ENCODE results near the gene CCR5. TPM values are rescaled to one million over a fixed set of nuclear protein-coding genes. Genes with fewer than 3 reads are reported as not detected.

Gene CCR5
- total and polyA plus RNA-seq, 4 donors: 0.06 to 0.75 (median 0.37) TPM

DNA sequence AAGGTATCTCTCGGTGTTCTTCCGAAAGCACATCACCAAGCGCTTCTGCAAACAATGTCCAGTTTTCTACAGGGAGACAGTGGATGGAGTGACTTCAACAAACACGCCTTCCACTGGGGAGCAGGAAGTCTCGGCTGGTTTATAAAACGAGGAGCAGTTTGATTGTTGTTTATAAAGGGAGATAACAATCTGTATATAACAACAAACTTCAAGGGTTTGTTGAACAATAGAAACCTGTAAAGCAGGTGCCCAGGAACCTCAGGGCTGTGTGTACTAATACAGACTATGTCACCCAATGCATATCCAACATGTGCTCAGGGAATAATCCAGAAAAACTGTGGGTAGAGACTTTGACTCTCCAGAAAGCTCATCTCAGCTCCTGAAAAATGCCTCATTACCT lies 12.3 kb upstream of the CCR5 start:
- TF ChIP-seq, protein P1, sequence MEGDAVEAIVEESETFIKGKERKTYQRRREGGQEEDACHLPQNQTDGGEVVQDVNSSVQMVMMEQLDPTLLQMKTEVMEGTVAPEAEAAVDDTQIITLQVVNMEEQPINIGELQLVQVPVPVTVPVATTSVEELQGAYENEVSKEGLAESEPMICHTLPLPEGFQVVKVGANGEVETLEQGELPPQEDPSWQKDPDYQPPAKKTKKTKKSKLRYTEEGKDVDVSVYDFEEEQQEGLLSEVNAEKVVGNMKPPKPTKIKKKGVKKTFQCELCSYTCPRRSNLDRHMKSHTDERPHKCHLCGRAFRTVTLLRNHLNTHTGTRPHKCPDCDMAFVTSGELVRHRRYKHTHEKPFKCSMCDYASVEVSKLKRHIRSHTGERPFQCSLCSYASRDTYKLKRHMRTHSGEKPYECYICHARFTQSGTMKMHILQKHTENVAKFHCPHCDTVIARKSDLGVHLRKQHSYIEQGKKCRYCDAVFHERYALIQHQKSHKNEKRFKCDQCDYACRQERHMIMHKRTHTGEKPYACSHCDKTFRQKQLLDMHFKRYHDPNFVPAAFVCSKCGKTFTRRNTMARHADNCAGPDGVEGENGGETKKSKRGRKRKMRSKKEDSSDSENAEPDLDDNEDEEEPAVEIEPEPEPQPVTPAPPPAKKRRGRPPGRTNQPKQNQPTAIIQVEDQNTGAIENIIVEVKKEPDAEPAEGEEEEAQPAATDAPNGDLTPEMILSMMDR (IDR thresholded peaks at IDR 0.05; ENCODE audit: low read depth, low read length, missing input control): no peak
- no peak for TF ChIP-seq RXRA (IDR thresholded peaks at IDR 0.05)
- TF ChIP-seq NR2F2 (IDR thresholded peaks at IDR 0.05): no peak
- TF ChIP-seq HNF4G (IDR thresholded peaks at IDR 0.05): no peak
- peaks cover 0 to 3% (median 0%) of the 10 kb centered on the region in 4 donors for H3K27me3 ChIP-seq (ENCODE audit: control insufficient read depth in 4 of 4, insufficient read depth in 4 of 4, low read length in 3 of 4)
- H3K27ac ChIP-seq (ENCODE audit: low read depth in 1 of 2, low read length in 2 of 2): no peak overlapping the region
- WGBS: 79% methylated on average over 6 of the region's 6 CpGs
- H3K9ac ChIP-seq (ENCODE audit: low read depth in 1 of 2, low read length in 2 of 2): no peak overlapping the region
- no peak overlapping the region for H3K4me3 ChIP-seq (ENCODE audit: low read depth in 1 of 3, low read length in 3 of 3)
- DNase-seq (ENCODE audit: low spot score): no peak
- H3K4me1 ChIP-seq (ENCODE audit: control insufficient read depth in 4 of 4, insufficient read depth in 4 of 4, low read length in 3 of 4): peaks cover 0 to 3% (median 0%) of the 10 kb centered on the region in 4 donors
- H3K36me3 ChIP-seq (ENCODE audit: control insufficient read depth in 4 of 4, insufficient read depth in 3 of 4, low read depth in 1 of 4, low read length in 3 of 4): no peaks in the 10 kb centered on the region
- no peaks in the 10 kb centered on the region for H3K9me3 ChIP-seq (ENCODE audit: control insufficient read depth in 4 of 4, low read length in 3 of 4)

DNA sequence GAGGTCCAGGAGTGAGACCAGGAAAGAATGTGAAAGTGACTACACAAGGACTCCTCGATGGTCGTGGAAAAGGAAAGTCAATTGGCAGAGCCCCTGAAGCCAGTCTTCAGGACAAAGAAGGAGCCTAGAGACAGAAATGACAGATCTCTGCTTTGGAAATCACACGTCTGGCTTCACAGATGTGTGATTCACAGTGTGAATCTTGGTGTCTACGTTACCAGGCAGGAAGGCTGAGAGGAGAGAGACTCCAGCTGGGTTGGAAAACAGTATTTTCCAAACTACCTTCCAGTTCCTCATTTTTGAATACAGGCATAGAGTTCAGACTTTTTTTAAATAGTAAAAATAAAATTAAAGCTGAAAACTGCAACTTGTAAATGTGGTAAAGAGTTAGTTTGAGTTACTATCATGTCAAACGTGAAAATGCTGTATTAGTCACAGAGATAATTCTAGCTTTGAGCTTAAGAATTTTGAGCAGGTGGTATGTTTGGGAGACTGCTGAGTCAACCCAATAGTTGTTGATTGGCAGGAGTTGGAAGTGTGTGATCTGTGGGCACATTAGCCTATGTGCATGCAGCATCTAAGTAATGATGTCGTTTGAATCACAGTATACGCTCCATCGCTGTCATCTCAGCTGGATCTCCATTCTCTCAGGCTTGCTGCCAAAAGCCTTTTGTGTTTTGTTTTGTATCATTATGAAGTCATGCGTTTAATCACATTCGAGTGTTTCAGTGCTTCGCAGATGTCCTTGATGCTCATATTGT lies 10.8 kb upstream of the CCR5 start:
- whole genome bisulfite sequencing: 77% methylated on average over 11 of the region's 11 CpGs
- Histone ChIP-seq H3K27me3 (ENCODE audit: control insufficient read depth in 4 of 4, insufficient read depth in 4 of 4, low read length in 3 of 4) (no peaks in the 10 kb centered on the region), H3K9ac (ENCODE audit: low read depth in 1 of 2, low read length in 2 of 2) (no peak overlapping the region)

More for the DNA sequence above, 10.8 kb upstream of the CCR5 start:
- no peak for TF ChIP-seq RAD21 (IDR thresholded peaks at IDR 0.05)
- TF ChIP-seq, protein P1 (IDR thresholded peaks at IDR 0.05; ENCODE audit: low read depth, low read length, missing input control): no peak
- no peak for TF ChIP-seq FOXA2 (IDR thresholded peaks at IDR 0.05)
- TF ChIP-seq, protein P2, sequence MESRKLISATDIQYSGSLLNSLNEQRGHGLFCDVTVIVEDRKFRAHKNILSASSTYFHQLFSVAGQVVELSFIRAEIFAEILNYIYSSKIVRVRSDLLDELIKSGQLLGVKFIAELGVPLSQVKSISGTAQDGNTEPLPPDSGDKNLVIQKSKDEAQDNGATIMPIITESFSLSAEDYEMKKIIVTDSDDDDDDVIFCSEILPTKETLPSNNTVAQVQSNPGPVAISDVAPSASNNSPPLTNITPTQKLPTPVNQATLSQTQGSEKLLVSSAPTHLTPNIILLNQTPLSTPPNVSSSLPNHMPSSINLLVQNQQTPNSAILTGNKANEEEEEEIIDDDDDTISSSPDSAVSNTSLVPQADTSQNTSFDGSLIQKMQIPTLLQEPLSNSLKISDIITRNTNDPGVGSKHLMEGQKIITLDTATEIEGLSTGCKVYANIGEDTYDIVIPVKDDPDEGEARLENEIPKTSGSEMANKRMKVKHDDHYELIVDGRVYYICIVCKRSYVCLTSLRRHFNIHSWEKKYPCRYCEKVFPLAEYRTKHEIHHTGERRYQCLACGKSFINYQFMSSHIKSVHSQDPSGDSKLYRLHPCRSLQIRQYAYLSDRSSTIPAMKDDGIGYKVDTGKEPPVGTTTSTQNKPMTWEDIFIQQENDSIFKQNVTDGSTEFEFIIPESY (IDR thresholded peaks at IDR 0.05): no peak
- no peak for TF ChIP-seq RXRA (IDR thresholded peaks at IDR 0.05)
- no peak for TF ChIP-seq YY1 (IDR thresholded peaks at IDR 0.05)
- TF ChIP-seq SP1 (IDR thresholded peaks at IDR 0.05): no peak
- no peak for TF ChIP-seq TAF1 (conservative IDR thresholded peaks at IDR 0.05)
- TF ChIP-seq, protein P3, sequence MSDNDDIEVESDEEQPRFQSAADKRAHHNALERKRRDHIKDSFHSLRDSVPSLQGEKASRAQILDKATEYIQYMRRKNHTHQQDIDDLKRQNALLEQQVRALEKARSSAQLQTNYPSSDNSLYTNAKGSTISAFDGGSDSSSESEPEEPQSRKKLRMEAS (IDR thresholded peaks at IDR 0.05): no peak
- no peaks in the 10 kb centered on the region for H3K36me3 ChIP-seq (ENCODE audit: control insufficient read depth in 4 of 4, insufficient read depth in 3 of 4, low read depth in 1 of 4, low read length in 3 of 4)
- no peaks in the 10 kb centered on the region for H3K9me3 ChIP-seq (ENCODE audit: control insufficient read depth in 4 of 4, low read length in 3 of 4)
- H3K4me3 ChIP-seq (ENCODE audit: low read depth in 1 of 3, low read length in 3 of 3): no peak overlapping the region
- H3K27ac ChIP-seq (ENCODE audit: low read depth in 1 of 2, low read length in 2 of 2): no peak overlapping the region
- no peak for DNase-seq (ENCODE audit: low spot score)
- H3K4me1 ChIP-seq (ENCODE audit: control insufficient read depth in 4 of 4, insufficient read depth in 4 of 4, low read length in 3 of 4): peaks cover 0 to 3% (median 0%) of the 10 kb centered on the region in 4 donors
